ENCODE measurements around the gene NT5E.

DNA sequence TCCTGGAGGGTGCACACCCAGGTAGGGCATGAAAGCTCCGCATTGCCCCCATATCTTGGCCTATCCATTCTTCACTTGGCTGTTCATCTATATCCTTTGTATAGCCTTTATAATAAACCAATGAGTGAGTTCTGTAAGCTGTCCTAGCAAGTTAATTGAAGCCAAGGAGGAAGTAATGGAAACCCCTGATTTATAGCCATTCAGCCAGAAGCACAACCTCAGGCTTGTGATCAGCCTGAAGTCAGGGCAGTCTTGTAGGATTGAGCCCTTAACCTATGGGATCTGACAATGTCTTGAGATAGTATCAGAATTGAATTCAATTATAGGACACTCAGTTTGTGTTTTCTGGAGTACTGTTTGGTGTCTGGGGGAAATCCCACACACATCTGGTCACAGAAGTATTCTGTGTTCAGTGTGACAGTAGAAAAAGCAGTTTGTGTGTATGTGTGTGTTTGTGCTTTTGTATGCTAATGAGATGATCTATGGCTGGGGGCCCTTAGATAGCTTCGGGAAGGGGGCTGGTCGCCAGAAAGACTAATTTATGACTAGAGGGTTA, 5.7 kb downstream of the NT5E start:
- TF ChIP-seq, protein P1, sequence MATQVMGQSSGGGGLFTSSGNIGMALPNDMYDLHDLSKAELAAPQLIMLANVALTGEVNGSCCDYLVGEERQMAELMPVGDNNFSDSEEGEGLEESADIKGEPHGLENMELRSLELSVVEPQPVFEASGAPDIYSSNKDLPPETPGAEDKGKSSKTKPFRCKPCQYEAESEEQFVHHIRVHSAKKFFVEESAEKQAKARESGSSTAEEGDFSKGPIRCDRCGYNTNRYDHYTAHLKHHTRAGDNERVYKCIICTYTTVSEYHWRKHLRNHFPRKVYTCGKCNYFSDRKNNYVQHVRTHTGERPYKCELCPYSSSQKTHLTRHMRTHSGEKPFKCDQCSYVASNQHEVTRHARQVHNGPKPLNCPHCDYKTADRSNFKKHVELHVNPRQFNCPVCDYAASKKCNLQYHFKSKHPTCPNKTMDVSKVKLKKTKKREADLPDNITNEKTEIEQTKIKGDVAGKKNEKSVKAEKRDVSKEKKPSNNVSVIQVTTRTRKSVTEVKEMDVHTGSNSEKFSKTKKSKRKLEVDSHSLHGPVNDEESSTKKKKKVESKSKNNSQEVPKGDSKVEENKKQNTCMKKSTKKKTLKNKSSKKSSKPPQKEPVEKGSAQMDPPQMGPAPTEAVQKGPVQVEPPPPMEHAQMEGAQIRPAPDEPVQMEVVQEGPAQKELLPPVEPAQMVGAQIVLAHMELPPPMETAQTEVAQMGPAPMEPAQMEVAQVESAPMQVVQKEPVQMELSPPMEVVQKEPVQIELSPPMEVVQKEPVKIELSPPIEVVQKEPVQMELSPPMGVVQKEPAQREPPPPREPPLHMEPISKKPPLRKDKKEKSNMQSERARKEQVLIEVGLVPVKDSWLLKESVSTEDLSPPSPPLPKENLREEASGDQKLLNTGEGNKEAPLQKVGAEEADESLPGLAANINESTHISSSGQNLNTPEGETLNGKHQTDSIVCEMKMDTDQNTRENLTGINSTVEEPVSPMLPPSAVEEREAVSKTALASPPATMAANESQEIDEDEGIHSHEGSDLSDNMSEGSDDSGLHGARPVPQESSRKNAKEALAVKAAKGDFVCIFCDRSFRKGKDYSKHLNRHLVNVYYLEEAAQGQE (IDR thresholded peaks at IDR 0.05; ENCODE audit: insufficient read depth in 1 of 2, low read depth in 2 of 2, low read length in 2 of 2) = no peak
- TF ChIP-seq POLR2AphosphoS5 (IDR thresholded peaks at IDR 0.05; ENCODE audit: low read depth, low read length) (no peak), TAF1 (IDR thresholded peaks at IDR 0.05; ENCODE audit: borderline replicate concordance, insufficient read depth, low read length) (no peak), FOXP2 (optimal IDR thresholded peaks at IDR 0.05; ENCODE audit: borderline replicate concordance, extremely low read depth, extremely low read length, insufficient read depth) (no peak)

Measured in PFSK-1 (cell line).